NCI-H524 (cell line): Measurements from ENCODE around the gene HSD3B7.
"Not testable (repeated sequence)": the region's sequence is repeated elsewhere in the genome, so short reads cannot be mapped to it uniquely, and the experiment has no call there.

Experiments used
- DNase-seq, 2 experiments: peaks; one replicate each; lab custom pipeline; 2025; lab: John Stamatoyannopoulos, UW

HSD3B7 gene

GRCh38 chr16:31000671-31001382, 15.8 kb downstream of the HSD3B7 start:
- no peak for DNase-seq

- no peak for DNase-seq
Measured at GRCh38 chr16:31001507-31002249, 16.7 kb downstream of the HSD3B7 start.

GRCh38 chr16:31002250-31002700, 17.3 kb downstream of the HSD3B7 start:
- DNase-seq, result no peak

GRCh38 chr16:31002862-31003341, 17.9 kb downstream of the HSD3B7 start:
- DNase-seq, result no peak

GRCh38 chr16:31003744-31004143, 18.7 kb downstream of the HSD3B7 start:
- DNase-seq, result no peak

- DNase-seq, result no peak
Measured at GRCh38 chr16:31004658-31005057, 19.7 kb downstream of the HSD3B7 start.

- DNase-seq, result peak in 1 of 2 experiments; percentile 48
Measured at GRCh38 chr16:31005350-31006085, 20.5 kb downstream of the HSD3B7 start.

GRCh38 chr16:31006086-31006385, 21.0 kb downstream of the HSD3B7 start:
- DNase-seq, result peak in 1 of 2 experiments; percentile 79

- no peak for DNase-seq
Measured at GRCh38 chr16:31006589-31006988, 21.6 kb downstream of the HSD3B7 start.

GRCh38 chr16:31007684-31008083, 22.7 kb downstream of the HSD3B7 start:
- no peak for DNase-seq

GRCh38 chr16:31008149-31008548, 23.1 kb downstream of the HSD3B7 start:
- DNase-seq, result no peak

- no peak for DNase-seq
Measured at GRCh38 chr16:31008551-31008950, 23.5 kb downstream of the HSD3B7 start.

- no peak for DNase-seq
Measured at GRCh38 chr16:31009120-31009519, 24.1 kb downstream of the HSD3B7 start.

- no peak for DNase-seq
Measured at GRCh38 chr16:31009894-31010584, 25.0 kb downstream of the HSD3B7 start.

GRCh38 chr16:31010585-31011325, 25.7 kb downstream of the HSD3B7 start, which contains the start of gene STX1B:
Gene STX1B (minus strand): TSS chr16:31010638. CDS start chr16:31010396, 242 bp downstream.
- DNase-seq, result peak; percentile 68 to 86

- not testable (repeated sequence) for DNase-seq
Measured at GRCh38 chr16:31011815-31012214, 26.8 kb downstream of the HSD3B7 start.

- DNase-seq, result not testable (repeated sequence)
Measured at GRCh38 chr16:31013292-31013691, 28.3 kb downstream of the HSD3B7 start.

- DNase-seq, result peak; percentile 25 to 59
Measured at GRCh38 chr16:31016018-31016417, 31.0 kb downstream of the HSD3B7 start.

- not testable (repeated sequence) for DNase-seq
Measured at GRCh38 chr16:31017756-31018155, 32.7 kb downstream of the HSD3B7 start.

GRCh38 chr16:31020536-31020935, 35.5 kb downstream of the HSD3B7 start:
- DNase-seq, result no peak
